ENCODE data around the gene CMKLR1. TPM values are rescaled to one million over a fixed set of nuclear protein-coding genes. Genes with fewer than 3 reads are reported as not detected.

CMKLR1 gene
- polyA plus RNA-seq, 1 of the 3 experiments (the other 2 are of a cell fraction) = 0.15 TPM

DNA sequence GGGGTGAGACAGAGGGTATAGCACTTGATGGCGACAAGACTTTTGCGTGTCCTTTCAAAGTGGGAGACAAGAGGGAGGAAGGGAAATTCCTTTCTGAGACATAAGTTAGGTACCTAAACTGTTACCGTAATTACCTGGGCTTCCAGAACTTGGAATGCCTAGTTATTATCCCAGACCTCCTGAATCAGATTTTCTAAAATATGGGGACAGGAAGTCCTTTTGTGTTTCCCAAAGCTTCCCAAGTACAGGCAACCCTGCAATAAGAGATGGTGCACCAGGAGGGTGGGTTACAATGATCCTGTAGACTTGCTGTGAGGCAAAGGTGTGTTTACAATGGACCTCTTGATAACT is 83.9 kb downstream of the CMKLR1 start:
- Histone ChIP-seq H3F3A (replicated peaks; ENCODE audit: insufficient read depth) (no peaks in the 10 kb centered on the region), H2AFZ (ENCODE audit: low read depth) (no peak overlapping the region), H4K20me1 (ENCODE audit: insufficient read depth) (no peaks in the 10 kb centered on the region), H3K27ac (ENCODE audit: low read depth in 2 of 2, low read length in 1 of 2) (peak overlapping the region in 1 of 2 experiments; percentile 16; a peak in 2 of 4 replicates), H3K9ac (no peak overlapping the region), H3K4me3 (ENCODE audit: low read depth in 2 of 2, low read length in 1 of 2) (no peak overlapping the region), H3K27me3 (ENCODE audit: insufficient read depth) (no peaks in the 10 kb centered on the region), H3K9me2 (no peaks in the 10 kb centered on the region), H3K36me3 (replicated peaks in 1 of 2; ENCODE audit: control insufficient read depth in 1 of 2, insufficient read depth in 2 of 2, low read length in 1 of 2) (no peaks in the 10 kb centered on the region), H3K4me2 (no peak overlapping the region), H3K79me2 (ENCODE audit: insufficient read depth) (no peaks in the 10 kb centered on the region), H3K4me1 (ENCODE audit: control insufficient read depth in 1 of 2, insufficient read depth in 2 of 2, low read depth in 1 of 2, low read length in 1 of 2) (peaks cover 0 to 20% of the 10 kb centered on the region in 2 experiments; a peak in 1 of 4 replicates), H3K9me3 (0 out of 2 replicates have a peak, but pooled peaks cover 4% of the 10 kb centered on the region)
- CTCF ChIA-PET = no interaction called here
- POLR2A ChIA-PET = no interaction called here
- DNase-seq = no peak
- 58% methylated on average over 3 of the region's 3 CpGs for WGBS (ENCODE audit: low lambda C conversion rate)
- TF ChIP-seq CHD2 (IDR thresholded peaks at IDR 0.05; ENCODE audit: low read length, partially characterized antibody) (no peak), TCF12 (IDR thresholded peaks at IDR 0.05) (no peak), CTCF (IDR thresholded peaks at IDR 0.05) (no peak), JUND (IDR thresholded peaks at IDR 0.05) (no peak), POLR2AphosphoS5 (IDR thresholded peaks at IDR 0.05; ENCODE audit: low read depth, low read length) (no peak), RFX5 (IDR thresholded peaks at IDR 0.05; ENCODE audit: low read length) (no peak), YY1 (IDR thresholded peaks at IDR 0.05; ENCODE audit: low read depth) (no peak)

DNA sequence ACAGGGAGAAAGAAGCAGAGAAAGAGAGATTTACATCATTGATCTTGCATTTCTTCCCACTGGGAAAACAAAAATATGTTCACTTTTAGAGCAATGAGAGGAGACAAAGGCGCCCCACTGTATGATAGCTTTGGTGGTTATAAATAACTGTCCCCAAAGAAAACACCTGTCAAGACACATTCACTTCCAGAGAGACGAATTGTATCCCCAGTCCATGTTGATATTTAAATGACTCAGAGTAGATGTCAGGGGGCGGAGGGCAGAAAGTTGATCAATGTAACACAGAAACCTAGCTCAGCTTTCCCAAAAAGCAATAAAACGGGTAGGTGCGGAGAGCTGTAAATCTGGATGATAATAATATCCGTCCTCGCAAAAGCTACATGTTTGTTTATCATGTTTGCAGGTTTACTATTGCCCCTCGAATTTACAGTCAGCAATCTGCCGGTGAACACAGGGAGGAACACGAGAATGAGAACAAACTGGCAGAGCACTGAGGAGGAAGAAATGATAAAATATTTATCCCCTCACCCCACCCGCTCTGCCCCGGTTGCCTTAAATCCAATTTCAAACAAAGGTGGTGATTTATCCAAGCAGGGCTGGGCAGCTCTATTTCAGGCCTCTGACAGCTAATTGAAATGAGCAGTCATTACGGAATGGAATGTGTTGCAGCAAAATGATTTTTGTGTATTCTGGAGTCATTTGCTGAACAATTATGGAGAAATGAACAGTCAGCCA is 84.4 kb downstream of the CMKLR1 start:
- no peaks in the 10 kb centered on the region for H3F3A ChIP-seq (replicated peaks; ENCODE audit: insufficient read depth)
- H3K4me3 ChIP-seq (ENCODE audit: low read depth in 2 of 2, low read length in 1 of 2) = no peak overlapping the region
- H3K9me2 ChIP-seq = no peaks in the 10 kb centered on the region
- no peak overlapping the region for H3K9ac ChIP-seq
- H3K9me3 ChIP-seq = no peaks in the 10 kb centered on the region
- 47% methylated on average over 13 of the region's 13 CpGs for WGBS (ENCODE audit: low lambda C conversion rate)
- ChIA-PET POLR2A (no interaction called here), CTCF (interaction anchor here (0.7 to 2.0 kb wide), 2 partner anchors 13 to 80 kb away, joined by 3 to 7 read pairs; no protein-coding TSS in a partner anchor)
- H3K27me3 ChIP-seq (ENCODE audit: insufficient read depth) = no peaks in the 10 kb centered on the region
- H3K4me1 ChIP-seq (ENCODE audit: control insufficient read depth in 1 of 2, insufficient read depth in 2 of 2, low read depth in 1 of 2, low read length in 1 of 2) = peaks cover 0 to 20% of the 10 kb centered on the region in 2 experiments; a peak in 1 of 4 replicates
- no peak overlapping the region for H2AFZ ChIP-seq (ENCODE audit: low read depth)
- DNase-seq = no peak
- H3K79me2 ChIP-seq (ENCODE audit: insufficient read depth) = no peaks in the 10 kb centered on the region
- no peak overlapping the region for H3K4me2 ChIP-seq
- peak overlapping the region in 1 of 2 experiments; percentile 76; a peak in 2 of 4 replicates for H3K27ac ChIP-seq (ENCODE audit: low read depth in 2 of 2, low read length in 1 of 2)
- no peaks in the 10 kb centered on the region for H3K36me3 ChIP-seq (replicated peaks in 1 of 2; ENCODE audit: control insufficient read depth in 1 of 2, insufficient read depth in 2 of 2, low read length in 1 of 2)
- H4K20me1 ChIP-seq (ENCODE audit: insufficient read depth) = no peaks in the 10 kb centered on the region
- TF ChIP-seq FOXJ3 (CRISPR knock-in tag; IDR thresholded peaks at IDR 0.05) (no peak), CHD2 (IDR thresholded peaks at IDR 0.05; ENCODE audit: low read length, partially characterized antibody) (no peak), EZH2phosphoT487 (IDR thresholded peaks at IDR 0.05; ENCODE audit: borderline replicate concordance, low read depth) (no peak), FOSL2 (IDR thresholded peaks at IDR 0.05; ENCODE audit: borderline replicate concordance, low read depth) (no peak), JUND (IDR thresholded peaks at IDR 0.05) (no peak), RAD21 (IDR thresholded peaks at IDR 0.05; ENCODE audit: low read length) (no peak), RCOR1 (IDR thresholded peaks at IDR 0.05; ENCODE audit: low read length) (no peak), YY1 (IDR thresholded peaks at IDR 0.05; ENCODE audit: low read depth) (no peak), FOXM1 (IDR thresholded peaks at IDR 0.05; ENCODE audit: low read depth) (no peak), NRF1 (IDR thresholded peaks at IDR 0.05; ENCODE audit: low read depth, low read length) (no peak), MAX (IDR thresholded peaks at IDR 0.05; ENCODE audit: low read depth) (no peak), IRF3 (IDR thresholded peaks at IDR 0.05; ENCODE audit: low read depth, low read length) (no peak)
- TF ChIP-seq, protein P1, sequence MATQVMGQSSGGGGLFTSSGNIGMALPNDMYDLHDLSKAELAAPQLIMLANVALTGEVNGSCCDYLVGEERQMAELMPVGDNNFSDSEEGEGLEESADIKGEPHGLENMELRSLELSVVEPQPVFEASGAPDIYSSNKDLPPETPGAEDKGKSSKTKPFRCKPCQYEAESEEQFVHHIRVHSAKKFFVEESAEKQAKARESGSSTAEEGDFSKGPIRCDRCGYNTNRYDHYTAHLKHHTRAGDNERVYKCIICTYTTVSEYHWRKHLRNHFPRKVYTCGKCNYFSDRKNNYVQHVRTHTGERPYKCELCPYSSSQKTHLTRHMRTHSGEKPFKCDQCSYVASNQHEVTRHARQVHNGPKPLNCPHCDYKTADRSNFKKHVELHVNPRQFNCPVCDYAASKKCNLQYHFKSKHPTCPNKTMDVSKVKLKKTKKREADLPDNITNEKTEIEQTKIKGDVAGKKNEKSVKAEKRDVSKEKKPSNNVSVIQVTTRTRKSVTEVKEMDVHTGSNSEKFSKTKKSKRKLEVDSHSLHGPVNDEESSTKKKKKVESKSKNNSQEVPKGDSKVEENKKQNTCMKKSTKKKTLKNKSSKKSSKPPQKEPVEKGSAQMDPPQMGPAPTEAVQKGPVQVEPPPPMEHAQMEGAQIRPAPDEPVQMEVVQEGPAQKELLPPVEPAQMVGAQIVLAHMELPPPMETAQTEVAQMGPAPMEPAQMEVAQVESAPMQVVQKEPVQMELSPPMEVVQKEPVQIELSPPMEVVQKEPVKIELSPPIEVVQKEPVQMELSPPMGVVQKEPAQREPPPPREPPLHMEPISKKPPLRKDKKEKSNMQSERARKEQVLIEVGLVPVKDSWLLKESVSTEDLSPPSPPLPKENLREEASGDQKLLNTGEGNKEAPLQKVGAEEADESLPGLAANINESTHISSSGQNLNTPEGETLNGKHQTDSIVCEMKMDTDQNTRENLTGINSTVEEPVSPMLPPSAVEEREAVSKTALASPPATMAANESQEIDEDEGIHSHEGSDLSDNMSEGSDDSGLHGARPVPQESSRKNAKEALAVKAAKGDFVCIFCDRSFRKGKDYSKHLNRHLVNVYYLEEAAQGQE (IDR thresholded peaks at IDR 0.05; ENCODE audit: low read depth, low read length) = no peak
- TF ChIP-seq, protein P2, sequence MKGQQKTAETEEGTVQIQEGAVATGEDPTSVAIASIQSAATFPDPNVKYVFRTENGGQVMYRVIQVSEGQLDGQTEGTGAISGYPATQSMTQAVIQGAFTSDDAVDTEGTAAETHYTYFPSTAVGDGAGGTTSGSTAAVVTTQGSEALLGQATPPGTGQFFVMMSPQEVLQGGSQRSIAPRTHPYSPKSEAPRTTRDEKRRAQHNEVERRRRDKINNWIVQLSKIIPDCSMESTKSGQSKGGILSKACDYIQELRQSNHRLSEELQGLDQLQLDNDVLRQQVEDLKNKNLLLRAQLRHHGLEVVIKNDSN (IDR thresholded peaks at IDR 0.05; ENCODE audit: borderline replicate concordance, low read depth) = no peak

Data from SK-N-SH (cell line).